Astrocyte of the cerebellum (primary cell): Measurements from ENCODE around the gene AOX1.

Source experiments
- DNase-seq: peaks from one replicate; pipeline ENCODE4 v3.0.0-alpha.2; 2011; ENCODE audit warnings: low read depth
- H3K4me3 ChIP-seq: 2 replicates; pipeline ENCODE4 v1.5.1; 2011; ENCODE audit warnings: mild to moderate bottlenecking, low read depth, low read length, moderate library complexity
- in situ Hi-C: cut with HindIII; loops from 2 replicates; pipeline ENCODE4 v1.10.0; 2017; ENCODE audit warnings: low sequenced_read_pairs
- TF ChIP-seq, protein P1 (sequence below): IDR thresholded peaks from 2 replicates; pipeline ENCODE4 v1.5.1; 2012; ENCODE audit warnings: low read length, low read depth, moderate library complexity, mild to moderate bottlenecking; ENCODE audit errors: missing control alignments

The AOX1 gene

DNA sequence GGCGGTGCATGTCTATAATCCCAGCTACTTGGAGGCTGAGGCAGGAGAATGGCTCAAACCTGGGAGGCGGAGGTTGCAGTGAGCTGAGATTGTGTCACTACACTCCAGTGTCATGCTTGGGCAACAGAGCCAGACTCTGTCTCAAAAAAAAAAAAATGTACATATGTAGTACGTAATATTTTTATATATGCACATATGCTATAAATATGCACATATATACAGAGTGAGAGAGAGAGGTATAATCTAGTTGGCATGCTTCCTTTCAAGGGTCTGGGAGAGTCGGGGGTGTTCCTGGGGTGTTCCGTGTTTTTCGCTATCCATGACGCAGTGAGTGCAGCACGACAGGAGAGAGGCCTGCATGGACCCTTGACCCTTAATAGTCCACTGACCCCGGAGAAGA lies 83.5 kb downstream of the AOX1 start:
- in situ Hi-C loops = no loop called here
- TF ChIP-seq, protein P1, sequence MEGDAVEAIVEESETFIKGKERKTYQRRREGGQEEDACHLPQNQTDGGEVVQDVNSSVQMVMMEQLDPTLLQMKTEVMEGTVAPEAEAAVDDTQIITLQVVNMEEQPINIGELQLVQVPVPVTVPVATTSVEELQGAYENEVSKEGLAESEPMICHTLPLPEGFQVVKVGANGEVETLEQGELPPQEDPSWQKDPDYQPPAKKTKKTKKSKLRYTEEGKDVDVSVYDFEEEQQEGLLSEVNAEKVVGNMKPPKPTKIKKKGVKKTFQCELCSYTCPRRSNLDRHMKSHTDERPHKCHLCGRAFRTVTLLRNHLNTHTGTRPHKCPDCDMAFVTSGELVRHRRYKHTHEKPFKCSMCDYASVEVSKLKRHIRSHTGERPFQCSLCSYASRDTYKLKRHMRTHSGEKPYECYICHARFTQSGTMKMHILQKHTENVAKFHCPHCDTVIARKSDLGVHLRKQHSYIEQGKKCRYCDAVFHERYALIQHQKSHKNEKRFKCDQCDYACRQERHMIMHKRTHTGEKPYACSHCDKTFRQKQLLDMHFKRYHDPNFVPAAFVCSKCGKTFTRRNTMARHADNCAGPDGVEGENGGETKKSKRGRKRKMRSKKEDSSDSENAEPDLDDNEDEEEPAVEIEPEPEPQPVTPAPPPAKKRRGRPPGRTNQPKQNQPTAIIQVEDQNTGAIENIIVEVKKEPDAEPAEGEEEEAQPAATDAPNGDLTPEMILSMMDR = no peak
- no peak overlapping the region for H3K4me3 ChIP-seq
- no peak for DNase-seq

DNA sequence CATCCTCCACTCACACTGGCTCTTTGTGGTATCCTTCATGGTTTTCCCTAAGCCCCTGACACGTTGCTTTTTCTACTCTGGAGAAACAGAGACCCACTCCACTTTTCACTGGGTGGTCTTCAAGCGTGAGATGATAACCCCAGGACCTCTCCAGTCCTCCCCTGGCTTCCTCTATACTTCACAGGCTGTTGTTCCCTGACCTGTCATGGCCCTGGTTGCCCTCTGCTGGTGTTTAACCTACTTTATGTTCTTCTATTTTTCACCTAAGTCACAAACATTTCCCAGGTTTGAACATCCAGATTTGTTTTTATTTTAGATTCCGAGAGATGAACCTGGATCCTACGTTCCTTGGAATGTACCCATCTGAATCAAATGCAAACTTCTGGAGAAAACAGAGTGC lies 84.5 kb downstream of the AOX1 start:
- no peak for DNase-seq
- in situ Hi-C loops = no loop called here
- TF ChIP-seq, protein P1 = no peak
- H3K4me3 ChIP-seq = no peak overlapping the region

DNA sequence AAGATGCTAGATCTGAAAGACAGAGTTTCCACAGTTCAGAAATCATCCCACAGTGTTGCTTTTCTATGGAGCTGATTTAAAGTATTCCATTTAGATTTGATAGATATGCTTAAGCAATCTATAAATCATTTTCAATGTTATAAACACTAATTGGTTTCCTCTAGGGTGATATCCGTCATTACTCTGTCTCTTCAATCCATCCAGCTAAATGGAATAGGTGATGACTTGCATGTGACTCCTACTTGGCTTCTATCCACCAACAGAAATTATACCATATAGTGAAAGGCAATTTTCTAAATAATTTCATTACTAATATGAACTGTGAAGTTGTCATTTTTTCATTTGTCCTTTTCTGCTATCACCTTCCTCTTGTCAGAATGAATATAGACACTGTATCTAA lies 84.9 kb downstream of the AOX1 start:
- in situ Hi-C loops = no loop called here
- no peak overlapping the region for H3K4me3 ChIP-seq
- no peak for DNase-seq
- TF ChIP-seq, protein P1 = no peak

DNA sequence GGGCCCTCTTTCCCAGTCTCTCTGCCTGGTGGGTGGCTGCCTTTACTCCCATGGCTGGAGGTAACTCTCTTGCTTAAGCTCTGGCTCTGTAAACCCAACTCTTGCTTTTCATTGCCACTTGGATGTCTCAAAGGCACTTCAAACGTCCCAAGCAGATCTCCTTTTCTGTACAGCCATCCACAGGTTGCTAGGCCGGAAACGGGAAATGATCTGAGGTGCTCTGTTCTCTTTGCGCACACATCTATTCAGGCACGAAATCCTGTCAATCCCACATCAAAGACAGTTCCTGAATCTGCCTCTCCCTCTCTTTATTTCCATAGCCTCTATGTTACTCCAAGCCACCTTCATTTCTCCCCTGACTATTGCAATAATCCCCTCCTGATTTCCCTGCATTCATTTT lies 87.4 kb downstream of the AOX1 start:
- no peak overlapping the region for H3K4me3 ChIP-seq
- DNase-seq = no peak
- in situ Hi-C loops = no loop called here
- TF ChIP-seq, protein P1 = no peak

DNA sequence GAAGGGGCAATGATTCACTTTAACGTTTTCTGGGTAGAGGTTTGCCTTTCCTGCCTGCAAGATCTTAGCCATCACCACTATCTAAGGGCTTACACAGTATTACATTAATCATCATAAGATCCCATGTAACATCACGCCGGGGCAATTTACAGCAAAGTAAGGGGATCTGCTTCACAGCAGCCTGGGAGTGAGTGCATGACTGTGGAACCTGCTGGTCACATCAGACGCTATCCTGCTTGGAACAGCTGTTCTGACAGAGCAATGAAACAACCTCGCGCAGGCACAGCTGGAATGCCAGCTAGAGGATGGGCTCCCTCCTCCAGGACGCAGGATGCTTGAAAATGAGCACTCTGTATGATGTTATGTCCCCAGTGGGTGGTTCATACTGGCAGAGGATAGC lies 89.0 kb downstream of the AOX1 start:
- in situ Hi-C loops = no loop called here
- TF ChIP-seq, protein P1 = no peak
- no peak for DNase-seq
- H3K4me3 ChIP-seq = no peak overlapping the region

DNA sequence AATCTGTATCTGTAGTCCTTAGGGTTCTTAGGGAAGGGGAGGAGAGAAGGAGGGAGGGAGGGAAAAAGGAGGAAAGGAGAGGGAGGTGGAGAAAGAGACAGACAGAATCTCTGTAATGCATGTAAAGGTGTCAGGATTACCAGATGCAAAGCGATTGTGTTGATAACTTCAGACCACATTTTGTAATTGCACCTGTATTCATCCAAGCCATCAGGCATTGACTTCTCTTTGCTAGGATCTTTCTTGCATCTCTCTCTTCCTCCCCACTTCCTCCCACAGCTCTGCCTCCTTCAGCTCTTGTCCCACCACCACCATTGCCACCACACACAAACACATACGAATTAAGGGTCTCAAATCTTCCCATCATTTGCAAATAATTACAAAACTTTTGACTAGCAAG lies 91.4 kb downstream of the AOX1 start:
- TF ChIP-seq, protein P1 = no peak
- in situ Hi-C loops = no loop called here
- H3K4me3 ChIP-seq = no peak overlapping the region
- no peak for DNase-seq
